Endothelial cell of umbilical vein (primary cell): ENCODE results near the gene COL4A2. TPM values are rescaled to one million over a fixed set of nuclear protein-coding genes. Genes with fewer than 3 reads are reported as not detected.
A peak's percentile ranks its signal among the peaks of the same experiment; 100 is the strongest.

Experiments
- BruUV-seq: library from RNA; stranded (reverse); fragments of 400-500 nt; replicated peaks from 2 replicates; lab custom pipeline; 2021; lab: Mats Ljungman, UMichigan
- CTCF ChIA-PET: fragments of 300-600, 350-600 bp; sonication (Branson Sonifier 250); formaldehyde crosslinking; loops from one replicate; lab custom pipeline; 2021; ENCODE audit warnings: antibody characterized with exemption, inconsistent platforms; lab: Charles Lee
- POLR2A ChIA-PET: fragments of 300-600, 350-600 bp; sonication (Branson Sonifier 250); formaldehyde crosslinking; loops from one replicate; lab custom pipeline; 2021; ENCODE audit warnings: antibody characterized with exemption, inconsistent platforms; lab: Charles Lee
- DNase-seq: peaks from one replicate; pipeline ENCODE4 v3.0.0-alpha.2; 2011; ENCODE audit warnings: low read depth, low spot score
- FAIRE-seq: peaks from 2 replicates; lab custom pipeline; 2011; peaks lifted over from hg19 to GRCh38; lab: Jason Lieb, UNC
- H2AFZ ChIP-seq: 2 replicates; pipeline ENCODE4 v1.6.0; 2012; ENCODE audit warnings: low read depth, low read length, control low read depth, inconsistent platforms
- H3K27ac ChIP-seq: 2 replicates; pipeline ENCODE4 v1.5.1; 2011; ENCODE audit warnings: low read depth, mild to moderate bottlenecking, control low read depth, low read length, moderate library complexity; ENCODE audit not compliant: insufficient read depth
- H3K27me3 ChIP-seq, 2 experiments: 2 replicates each; pipeline versions ENCODE4 v1.6.0 to v1.6.1; 2011; ENCODE audit warnings: low read length in 2 of 2, mixed read lengths in 1 of 2; ENCODE audit not compliant: control insufficient read depth in 2 of 2, insufficient read depth in 2 of 2
- H3K36me3 ChIP-seq, 2 experiments: 2 replicates in 1 of 2; 3 replicates in 1 of 2; pipeline ENCODE4 v1.5.1; 2011; ENCODE audit warnings: low read length in 2 of 2, mild to moderate bottlenecking in 1 of 2, moderate library complexity in 1 of 2; ENCODE audit not compliant: control insufficient read depth in 2 of 2, insufficient read depth in 2 of 2; ENCODE audit errors: extremely low read depth in 1 of 2
- H3K4me1 ChIP-seq: 3 replicates; pipeline ENCODE4 v1.5.1; 2011; ENCODE audit warnings: mild to moderate bottlenecking, low read length; ENCODE audit not compliant: control insufficient read depth, insufficient read depth; ENCODE audit errors: extremely low read depth
- H3K4me2 ChIP-seq: 2 replicates; pipeline ENCODE4 v1.6.1; 2011; ENCODE audit warnings: low read length, control low read depth, mixed read lengths; ENCODE audit not compliant: insufficient read depth
- H3K4me3 ChIP-seq, 3 experiments: fragments of 200-600 bp in 1 of 3; sonication (generic), shearing (Covaris generic) in 1 of 3; replicated peaks in 1 of 3; 2 replicates each; pipeline ENCODE4 v1.5.1; 2011 to 2016; ENCODE audit warnings: control low read depth in 3 of 3, low read length in 3 of 3, mild to moderate bottlenecking in 2 of 3, inconsistent platforms in 1 of 3, low read depth in 1 of 3, moderate library complexity in 1 of 3; ENCODE audit not compliant: insufficient read depth in 1 of 3
- H3K79me2 ChIP-seq: 2 replicates; pipeline ENCODE4 v1.6.0; 2012; ENCODE audit warnings: low read length, inconsistent platforms; ENCODE audit not compliant: control insufficient read depth, insufficient read depth
- H3K9ac ChIP-seq: replicated peaks from 2 replicates; pipeline ENCODE3; 2011; ENCODE audit warnings: low read length, control low read depth; ENCODE audit not compliant: insufficient read depth; ENCODE audit errors: extremely low read depth
- H3K9me1 ChIP-seq: replicated peaks from 3 replicates; pipeline ENCODE4 v1.6.0; 2011; ENCODE audit warnings: mild to moderate bottlenecking, low read length; ENCODE audit not compliant: control insufficient read depth, insufficient read depth; ENCODE audit errors: extremely low read depth
- H3K9me3 ChIP-seq: replicated peaks from 2 replicates; pipeline ENCODE4 v1.5.1; 2012; ENCODE audit warnings: low read length, inconsistent platforms; ENCODE audit not compliant: control insufficient read depth, insufficient read depth
- H4K20me1 ChIP-seq: replicated peaks from 2 replicates; pipeline ENCODE3; 2011; ENCODE audit warnings: mild to moderate bottlenecking, low read length; ENCODE audit not compliant: control insufficient read depth, insufficient read depth; ENCODE audit errors: extremely low read depth
- EZH2 ChIP-seq: IDR thresholded peaks from 2 replicates; pipeline ENCODE4 v1.6.1; 2012; ENCODE audit warnings: borderline replicate concordance, low read depth, mild to moderate bottlenecking, moderate library complexity, low read length, inconsistent platforms; ENCODE audit not compliant: severe bottlenecking
- FOS ChIP-seq: IDR thresholded peaks from 2 replicates; pipeline ENCODE4 v1.6.1; 2011; ENCODE audit warnings: mild to moderate bottlenecking, low read length, moderate library complexity, borderline replicate concordance; ENCODE audit not compliant: insufficient read depth
- GATA2 ChIP-seq: IDR thresholded peaks from 2 replicates; pipeline ENCODE4 v1.7.0; 2011; ENCODE audit warnings: low read depth, mild to moderate bottlenecking, moderate library complexity, mixed read lengths, low read length; ENCODE audit not compliant: insufficient read length, insufficient read depth
- JUN ChIP-seq: IDR thresholded peaks from 2 replicates; pipeline ENCODE4 v1.6.1; 2011; ENCODE audit warnings: borderline replicate concordance, low read depth; ENCODE audit not compliant: insufficient read length, insufficient read depth
- MYC ChIP-seq: IDR thresholded peaks from one replicate; pipeline ENCODE4 v1.6.1; 2011; ENCODE audit warnings: mild to moderate bottlenecking, low read depth, low read length
- POLR2A ChIP-seq: IDR thresholded peaks from 2 replicates; pipeline ENCODE4 v1.6.1; 2012; ENCODE audit warnings: low read depth, mild to moderate bottlenecking, control low read depth, low read length
- POLR2AphosphoS5 ChIP-seq: IDR thresholded peaks from 2 replicates; pipeline ENCODE4 v1.6.1; 2012; ENCODE audit warnings: low read depth, mild to moderate bottlenecking, control low read depth, low read length, moderate library complexity; ENCODE audit not compliant: insufficient read depth
- dilution Hi-C: fragments of 300-500 bp; cut with MboI; formaldehyde crosslinking; loops from one replicate; pipeline ENCODE4 v1.15.0; 2019; ENCODE audit warnings: low sequenced_read_pairs; ENCODE audit not compliant: extremely low pct_ligation_motif_present
- intact Hi-C: fragments of 100-400 bp; cut with micrococcal nuclease; formaldehyde crosslinking; loops from one replicate; pipeline ENCODE4 v1.10.0; 2022
- polyA plus RNA-seq, 4 experiments: library from polyadenylated mRNA; depleted of rRNA in 3 of 4; stranded (reverse) in 3 of 4; unstranded in 1 of 4; fragments of >200 nt; gene quantifications; 2 replicates each; pipeline versions ENCODE4 v1.2.1 to v1.2.3, GENCODE V29; 2011 to 2012; ENCODE audit warnings: missing spikeins in 1 of 4
- total RNA-seq: library from RNA; stranded (reverse); gene quantifications from 2 replicates; pipeline ENCODE4 v1.2.3, GENCODE V29; 2021
- TF ChIP-seq, protein P1 (sequence below): IDR thresholded peaks from 2 replicates; pipeline ENCODE4 v1.6.1; 2011; ENCODE audit not compliant: insufficient read depth, insufficient read length
- TF ChIP-seq, protein P2 (sequence below), 2 donors: IDR thresholded peaks; 1 replicate in 1 of 2; 2 replicates in 1 of 2; pipeline ENCODE4 v1.5.1; 2011; ENCODE audit warnings: low read length in 2 of 2, mild to moderate bottlenecking in 2 of 2, moderate library complexity in 2 of 2, control low read depth in 1 of 2, inconsistent platforms in 1 of 2, low read depth in 1 of 2; ENCODE audit not compliant: insufficient read depth in 1 of 2; ENCODE audit errors: extremely low read depth in 1 of 2

The COL4A2 gene
- total and polyA plus RNA-seq, 2 donors (not counting 3 experiments of a cell fraction or from before 2014, with no cell fraction given), result 792 to 940 TPM

GRCh38 chr13:110264685-110265275, 42.3 kb upstream of the COL4A2 start:
- dilution Hi-C loops (no loop called here), intact Hi-C loops (no loop called here)
- peak overlapping the region; percentile 58 for H3K27ac ChIP-seq
- H4K20me1 ChIP-seq, result no peaks in the 10 kb centered on the region
- peaks cover 76% of the 10 kb centered on the region for H3K4me1 ChIP-seq
- H3K9me1 ChIP-seq, result no peaks in the 10 kb centered on the region
- no peak for DNase-seq
- H3K4me3 ChIP-seq, result no peak overlapping the region
- peaks cover 46% of the 10 kb centered on the region for H3K79me2 ChIP-seq
- H3K4me2 ChIP-seq, result no peak overlapping the region
- peak; percentile 46 for FAIRE-seq
- no peak overlapping the region for H3K9ac ChIP-seq
- H3K9me3 ChIP-seq, result no peaks in the 10 kb centered on the region
- TSS peak; percentile 15 for BruUV-seq
- CTCF ChIA-PET, result interaction anchor here (1.1 to 1.6 kb wide), 6 partner anchors 17 to 154 kb away, joined by 3 to 9 read pairs (median 4); no protein-coding TSS in a partner anchor
- POLR2A ChIA-PET, result no interaction called here
- no peaks in the 10 kb centered on the region for H3K27me3 ChIP-seq
- TF ChIP-seq EZH2 (no peak), POLR2AphosphoS5 (no peak), MYC (no peak), FOS (no peak), POLR2A (no peak), JUN (no peak), GATA2 (no peak)
- TF ChIP-seq, protein P1, sequence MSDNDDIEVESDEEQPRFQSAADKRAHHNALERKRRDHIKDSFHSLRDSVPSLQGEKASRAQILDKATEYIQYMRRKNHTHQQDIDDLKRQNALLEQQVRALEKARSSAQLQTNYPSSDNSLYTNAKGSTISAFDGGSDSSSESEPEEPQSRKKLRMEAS, result no peak
- TF ChIP-seq, protein P2, sequence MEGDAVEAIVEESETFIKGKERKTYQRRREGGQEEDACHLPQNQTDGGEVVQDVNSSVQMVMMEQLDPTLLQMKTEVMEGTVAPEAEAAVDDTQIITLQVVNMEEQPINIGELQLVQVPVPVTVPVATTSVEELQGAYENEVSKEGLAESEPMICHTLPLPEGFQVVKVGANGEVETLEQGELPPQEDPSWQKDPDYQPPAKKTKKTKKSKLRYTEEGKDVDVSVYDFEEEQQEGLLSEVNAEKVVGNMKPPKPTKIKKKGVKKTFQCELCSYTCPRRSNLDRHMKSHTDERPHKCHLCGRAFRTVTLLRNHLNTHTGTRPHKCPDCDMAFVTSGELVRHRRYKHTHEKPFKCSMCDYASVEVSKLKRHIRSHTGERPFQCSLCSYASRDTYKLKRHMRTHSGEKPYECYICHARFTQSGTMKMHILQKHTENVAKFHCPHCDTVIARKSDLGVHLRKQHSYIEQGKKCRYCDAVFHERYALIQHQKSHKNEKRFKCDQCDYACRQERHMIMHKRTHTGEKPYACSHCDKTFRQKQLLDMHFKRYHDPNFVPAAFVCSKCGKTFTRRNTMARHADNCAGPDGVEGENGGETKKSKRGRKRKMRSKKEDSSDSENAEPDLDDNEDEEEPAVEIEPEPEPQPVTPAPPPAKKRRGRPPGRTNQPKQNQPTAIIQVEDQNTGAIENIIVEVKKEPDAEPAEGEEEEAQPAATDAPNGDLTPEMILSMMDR (IDR thresholded peaks at IDR 0.05; ENCODE audit: extremely low read depth in 1 of 2, insufficient read depth in 1 of 2, low read depth in 1 of 2, low read length in 2 of 2), result no peak
- H3K36me3 ChIP-seq, result peaks cover 0 to 4% of the 10 kb centered on the region in 2 experiments
- no peak overlapping the region for H2AFZ ChIP-seq
